ENCODE results near the gene ZC3H8.

The ZC3H8 gene

GRCh38 chr2:112194482-112194881, 60.4 kb downstream of the ZC3H8 start:
- no peak for DNase-seq

DNA sequence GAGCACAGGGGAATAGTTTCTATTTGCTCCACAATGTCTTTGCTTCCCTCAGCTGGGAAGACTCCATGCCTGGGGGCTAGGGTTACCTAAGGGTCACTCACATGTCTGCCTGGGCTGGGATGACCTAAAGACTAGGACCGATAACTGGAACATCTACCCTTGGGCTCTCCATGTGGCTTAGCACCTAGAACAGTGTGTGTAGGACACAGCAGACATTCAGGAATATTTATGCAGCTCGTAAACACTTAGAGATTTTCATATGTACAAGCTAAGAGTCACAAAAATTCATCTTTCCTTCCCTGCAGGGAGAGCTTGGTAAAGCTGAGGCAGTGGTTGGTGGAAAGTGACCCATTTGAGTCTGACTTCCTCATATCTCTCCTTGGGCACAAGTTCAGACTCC, 60.8 kb downstream of the ZC3H8 start:
- no peak for DNase-seq

DNA sequence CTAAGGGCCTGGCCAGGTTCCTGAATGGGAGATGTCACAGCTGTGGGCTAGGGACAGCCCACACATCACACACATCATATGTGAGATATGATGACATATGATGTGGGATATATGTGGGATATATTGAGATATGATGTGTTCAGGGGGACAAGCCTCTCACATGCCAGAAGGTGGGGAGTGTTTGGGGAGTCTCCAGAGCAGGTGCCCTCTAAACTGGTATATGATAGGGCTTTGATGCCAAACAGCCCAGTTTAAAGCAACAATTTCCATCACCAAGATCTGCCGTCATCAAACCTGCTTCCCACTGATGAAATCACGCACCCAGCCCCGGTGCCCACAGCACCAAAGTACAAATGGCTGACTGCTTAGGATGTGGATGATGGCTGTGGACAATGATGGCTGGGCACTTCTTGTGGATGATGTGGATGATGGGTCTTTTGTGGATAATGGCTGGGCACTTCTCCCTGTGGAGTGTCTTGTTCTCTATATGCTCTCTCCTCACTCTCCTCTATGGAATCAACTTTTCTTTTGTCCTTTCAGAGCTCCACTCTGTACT, 65.8 kb downstream of the ZC3H8 start:
- no peak for DNase-seq

DNA sequence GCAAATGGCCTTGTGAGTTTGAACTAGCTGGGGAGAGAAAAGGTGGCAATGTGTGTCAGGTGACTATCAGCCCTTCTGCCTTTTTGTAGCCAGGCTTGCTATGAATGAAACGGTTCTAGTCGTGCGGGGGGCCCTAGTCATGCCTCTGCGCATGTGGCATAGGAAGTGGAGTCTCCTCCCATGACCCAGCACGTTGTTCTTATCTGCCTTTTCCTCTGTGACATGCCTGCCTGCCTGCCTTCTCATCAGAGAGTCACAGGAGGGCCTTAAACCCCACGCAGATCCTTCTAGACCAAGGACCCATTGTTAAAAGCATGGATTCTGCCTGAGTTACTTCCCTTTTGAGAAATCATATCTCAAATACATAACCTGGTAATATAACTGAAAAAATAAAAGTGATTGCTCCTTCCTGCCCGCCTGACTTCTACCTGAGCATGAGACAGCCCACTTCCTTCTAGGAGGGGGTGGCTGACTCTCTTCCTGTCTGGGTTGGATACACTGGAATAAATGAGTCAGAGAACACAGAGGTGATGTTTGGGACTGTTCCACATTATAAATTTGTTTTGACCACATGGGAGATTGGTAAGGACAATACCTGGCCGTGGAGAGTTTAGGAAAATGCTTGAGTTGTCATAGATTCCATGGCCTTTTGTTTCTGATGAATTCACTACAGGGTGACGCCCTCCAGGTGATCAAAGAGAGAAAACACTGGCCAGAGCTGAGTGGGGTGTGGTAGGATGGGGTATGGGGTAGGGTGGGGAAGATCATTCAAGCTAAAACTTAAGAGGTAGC, 66.8 kb downstream of the ZC3H8 start:
- no peak for DNase-seq

- DNase-seq = no peak
Measured at GRCh38 chr2:112187046-112187715, 67.7 kb downstream of the ZC3H8 start.

DNA sequence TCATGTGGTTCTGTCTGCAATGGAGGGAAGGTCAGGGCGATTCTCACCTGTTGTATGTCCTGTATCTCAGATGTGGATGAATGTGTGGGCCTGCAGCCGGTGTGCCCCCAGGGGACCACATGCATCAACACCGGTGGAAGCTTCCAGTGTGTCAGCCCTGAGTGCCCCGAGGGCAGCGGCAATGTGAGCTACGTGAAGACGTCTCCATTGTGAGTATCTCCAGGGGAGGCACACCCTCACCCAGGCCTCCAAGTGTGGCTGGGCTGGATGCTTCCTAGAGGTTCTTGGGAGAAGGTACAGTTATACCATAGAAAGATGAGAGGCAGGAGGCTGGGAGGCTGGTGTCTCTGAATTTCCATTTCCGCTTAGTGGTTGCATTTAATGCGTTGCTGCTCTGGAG, 69.7 kb downstream of the ZC3H8 start:
- no peak for DNase-seq

GRCh38 chr2:112184121-112184520, 70.7 kb downstream of the ZC3H8 start:
- no peak for DNase-seq

DNA sequence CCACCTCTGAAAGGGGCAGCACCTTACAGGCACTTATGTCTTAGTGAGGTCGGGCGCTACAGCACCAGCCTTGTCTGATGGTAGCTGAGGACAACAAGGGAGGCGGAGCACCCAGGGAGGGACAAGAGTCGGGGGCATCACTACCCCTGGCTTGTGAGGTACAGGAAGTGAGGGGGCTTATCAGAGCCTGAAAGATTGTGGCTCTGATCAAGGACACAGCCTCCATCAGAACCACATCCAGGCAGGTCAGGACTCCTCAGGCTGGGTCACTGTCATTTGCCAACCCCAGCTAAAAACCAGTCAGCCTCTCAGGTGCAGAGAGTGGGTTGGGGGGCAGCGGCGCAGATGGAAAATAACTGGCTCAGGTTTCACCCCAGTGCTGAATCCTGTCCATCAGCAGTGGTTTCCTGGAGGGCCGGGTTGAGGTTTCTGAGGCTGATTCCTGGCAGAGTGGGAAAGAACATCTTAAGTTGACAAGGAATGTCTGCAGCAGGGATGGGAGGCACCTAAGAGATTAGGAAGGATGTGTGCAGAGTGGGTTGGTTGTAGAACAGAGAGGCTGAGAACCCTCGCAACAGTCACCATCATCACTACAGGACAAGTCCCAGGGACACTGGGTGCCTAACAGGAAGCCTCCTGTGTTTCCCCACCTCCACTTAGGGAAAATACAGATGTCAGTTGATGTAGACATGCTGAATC, 71.4 kb downstream of the ZC3H8 start:
- DNase-seq = no peak

DNA sequence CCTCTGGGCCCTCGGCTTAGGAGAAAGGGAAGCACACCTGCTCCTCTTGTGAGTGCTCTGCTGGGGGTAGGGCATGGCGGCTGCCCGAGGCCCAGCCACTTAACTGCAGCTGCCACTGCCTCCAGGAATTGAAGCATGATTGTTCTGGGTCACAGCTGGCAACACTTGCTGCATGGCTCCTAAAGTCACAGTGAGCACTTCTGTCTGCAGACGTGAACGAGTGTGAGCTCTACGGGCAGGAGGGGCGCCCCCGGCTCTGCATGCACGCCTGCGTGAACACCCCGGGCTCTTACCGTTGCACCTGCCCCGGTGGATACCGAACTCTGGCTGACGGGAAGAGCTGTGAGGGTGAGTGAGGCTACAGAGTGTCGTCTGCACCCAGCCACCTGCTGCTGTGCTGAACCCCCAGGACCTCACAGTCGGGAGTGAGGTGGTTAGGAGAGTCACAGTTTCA, 72.2 kb downstream of the ZC3H8 start:
- DNase-seq = no peak

- no peak for DNase-seq
Measured at GRCh38 chr2:112181571-112182290, 73.1 kb downstream of the ZC3H8 start.

DNA sequence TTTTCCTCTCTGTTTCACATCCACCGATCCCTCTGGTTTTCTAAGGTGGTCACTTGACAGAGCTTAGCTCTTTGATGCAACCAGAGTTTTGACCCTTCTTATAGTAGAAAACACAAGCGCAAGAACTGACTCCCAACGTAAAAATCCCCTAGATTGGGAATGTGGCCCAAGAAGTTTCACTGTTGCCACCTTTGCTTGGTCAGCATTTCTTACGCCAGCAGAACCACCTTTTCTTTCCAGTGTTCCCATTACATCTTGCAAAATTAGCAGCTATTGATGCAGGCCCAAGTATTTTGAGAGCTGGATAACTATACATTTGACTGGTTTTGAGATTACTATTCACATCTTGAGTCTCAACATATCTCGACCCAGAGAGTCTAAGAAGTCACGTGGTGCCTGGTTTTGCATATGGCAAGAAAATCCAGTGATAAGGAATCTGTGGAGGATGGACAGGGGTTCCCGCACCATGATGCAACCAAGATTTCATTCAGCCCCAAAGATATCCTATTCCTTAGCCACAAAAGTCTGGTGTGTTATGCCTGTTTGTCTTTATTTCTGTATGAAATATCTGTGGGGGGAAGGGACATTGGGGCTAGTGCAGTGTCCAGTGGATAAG, 78.8 kb downstream of the ZC3H8 start:
- no peak for DNase-seq

- DNase-seq = no peak
Measured at GRCh38 chr2:112175333-112175732, 79.5 kb downstream of the ZC3H8 start.

GRCh38 chr2:112174383-112174782, 80.5 kb downstream of the ZC3H8 start:
- no peak for DNase-seq

DNA sequence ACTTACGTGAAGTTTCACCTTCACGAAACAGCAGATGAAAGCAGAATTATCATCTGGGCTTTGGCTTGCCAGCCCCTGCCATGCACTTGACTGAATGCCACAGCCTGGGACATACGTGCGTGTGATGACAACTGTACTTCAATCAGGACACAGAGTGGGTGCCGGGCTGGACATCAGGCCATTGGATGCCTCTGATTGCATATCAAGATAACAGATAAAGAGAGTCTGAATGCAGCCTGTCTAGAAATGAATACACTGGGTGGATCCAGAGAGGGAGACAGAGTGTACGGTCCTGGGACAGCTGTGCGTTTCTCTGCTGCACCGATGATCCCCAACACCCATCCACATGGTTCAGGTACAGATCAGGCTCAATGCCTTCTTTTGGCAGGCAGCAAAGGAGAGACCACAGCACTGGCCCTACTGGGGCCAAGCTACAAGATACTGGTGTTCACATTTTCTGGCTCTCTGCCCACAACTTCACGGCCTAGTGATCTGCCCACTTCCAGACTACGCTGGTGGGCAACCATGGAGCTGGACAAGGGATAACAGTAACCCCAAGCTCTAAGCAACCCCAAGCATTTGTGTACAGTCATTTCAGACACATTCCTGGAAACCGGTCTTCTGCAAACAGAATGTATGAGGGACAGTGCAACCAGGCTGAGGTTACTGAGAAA, 81.1 kb downstream of the ZC3H8 start:
- DNase-seq = no peak

- DNase-seq = no peak
Measured at GRCh38 chr2:112170495-112170894, 84.3 kb downstream of the ZC3H8 start.

DNA sequence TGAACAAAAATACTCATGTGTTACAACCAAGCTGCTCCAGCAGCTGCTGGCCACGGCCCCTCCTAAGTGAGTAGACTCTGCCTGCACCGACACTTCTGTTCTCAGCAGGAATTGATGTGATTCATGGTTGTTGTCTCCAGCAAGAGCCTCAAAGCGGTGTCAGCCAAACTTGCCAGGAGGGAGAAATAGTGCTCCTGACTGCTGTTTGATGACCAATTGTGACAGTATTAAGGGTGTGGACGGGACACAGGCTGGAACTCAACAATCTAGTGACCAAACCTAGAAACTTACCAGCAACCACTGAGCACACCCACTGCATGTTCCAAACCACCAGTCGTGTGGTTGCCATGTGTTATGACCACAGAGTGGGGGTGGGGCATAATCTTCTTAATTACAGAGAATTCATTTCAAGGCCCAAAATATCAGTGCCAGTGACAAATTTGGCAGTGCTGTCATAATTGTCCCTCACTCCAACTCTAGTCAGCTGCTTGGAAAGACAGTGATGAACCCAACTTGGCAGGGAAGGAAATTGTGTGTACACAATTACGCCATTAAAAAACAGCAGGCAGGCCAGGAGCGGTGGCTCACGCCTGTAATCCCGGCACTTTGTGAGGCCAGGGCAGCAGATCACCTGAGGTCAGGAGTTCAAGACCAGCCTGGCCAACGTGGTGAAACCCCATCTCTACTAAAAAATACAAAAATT, 86.3 kb downstream of the ZC3H8 start:
- peak; percentile 14 for DNase-seq

DNA sequence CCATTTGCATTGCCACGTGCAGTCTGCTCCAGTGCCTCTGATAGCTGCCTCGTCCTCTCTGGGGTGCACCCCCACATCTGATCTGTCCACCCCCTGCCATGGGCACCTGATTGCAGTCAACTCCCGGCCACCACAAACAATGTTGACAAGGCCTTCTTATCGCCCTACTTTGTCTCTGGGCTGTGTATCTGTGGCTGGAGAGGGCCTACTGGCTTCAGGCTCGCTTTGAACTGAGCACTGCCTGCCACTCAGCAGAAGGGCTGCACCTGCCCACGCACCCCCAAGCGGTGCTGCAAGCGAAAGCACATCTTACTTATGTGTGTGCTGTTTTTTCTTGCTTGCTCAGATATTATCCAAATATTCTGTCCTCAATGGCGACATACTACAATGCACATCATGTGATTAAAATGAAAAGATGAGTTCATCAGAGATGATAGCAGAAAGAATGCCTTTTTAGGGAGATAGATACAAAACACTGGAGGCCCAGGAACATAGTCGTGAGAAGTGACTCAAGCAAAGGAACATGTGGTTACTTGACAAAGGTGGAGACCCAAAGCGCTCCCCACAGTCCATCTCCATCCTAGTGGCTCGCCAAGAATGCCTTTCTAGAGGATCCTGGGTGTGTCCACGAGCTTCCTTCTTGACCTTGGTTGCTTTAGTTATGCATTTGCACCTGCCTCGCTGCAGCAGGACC, 87.9 kb downstream of the ZC3H8 start:
- DNase-seq = no peak

GRCh38 chr2:112165296-112165695, 89.5 kb downstream of the ZC3H8 start:
- no peak for DNase-seq

GRCh38 chr2:112164876-112165275, 90.0 kb downstream of the ZC3H8 start:
- DNase-seq = no peak

GRCh38 chr2:112163541-112163981, 91.3 kb downstream of the ZC3H8 start:
- DNase-seq = no peak
